HEK293 (cell line): Measurements from ENCODE around the gene NEK8.

Experiments used
- BCL11A ChIP-seq: fragments of 450-650 bp; formaldehyde crosslinking; IDR thresholded peaks from 2 replicates; pipeline ENCODE4 v1.5.1; 2016; ENCODE audit warnings: low read depth, missing biosample characterization, missing genetic modification characterization
- KLF1 ChIP-seq: fragments of 450-650 bp; formaldehyde crosslinking; IDR thresholded peaks from 2 replicates; pipeline ENCODE4 v1.5.1; 2016; ENCODE audit warnings: missing biosample characterization, missing genetic modification characterization
- PRDM4 ChIP-seq: fragments of 450-650 bp; formaldehyde crosslinking; IDR thresholded peaks from 2 replicates; pipeline ENCODE4 v1.5.1; 2017; ENCODE audit warnings: missing biosample characterization, missing genetic modification characterization
- ZBTB26 ChIP-seq: fragments of 450-650 bp; formaldehyde crosslinking; optimal IDR thresholded peaks from 2 replicates; pipeline ENCODE3; 2016; ENCODE audit warnings: missing biosample characterization, mild to moderate bottlenecking, missing genetic modification characterization
- ZBTB44 ChIP-seq: fragments of 450-650 bp; IDR thresholded peaks from 2 replicates; pipeline ENCODE4 v1.5.1; 2018; ENCODE audit warnings: missing biosample characterization, mild to moderate bottlenecking, missing genetic modification characterization
- ZBTB48 ChIP-seq: fragments of 450-650 bp; formaldehyde crosslinking; IDR thresholded peaks from 2 replicates; pipeline ENCODE4 v1.5.1; 2016; ENCODE audit warnings: missing biosample characterization, missing genetic modification characterization
- ZBTB8A ChIP-seq: fragments of 450-650 bp; formaldehyde crosslinking; IDR thresholded peaks from 2 replicates; pipeline ENCODE4 v1.5.1; 2016; ENCODE audit warnings: missing biosample characterization, missing genetic modification characterization
- ZNF10 ChIP-seq: fragments of 450-650 bp; formaldehyde crosslinking; IDR thresholded peaks from 2 replicates; pipeline ENCODE4 v1.5.1; 2017; ENCODE audit warnings: missing biosample characterization, missing genetic modification characterization
- ZNF391 ChIP-seq: fragments of 450-650 bp; formaldehyde crosslinking; IDR thresholded peaks from 2 replicates; pipeline ENCODE4 v1.5.1; 2016; ENCODE audit warnings: low read depth, missing biosample characterization, missing genetic modification characterization, borderline replicate concordance
- ZNF621 ChIP-seq: fragments of 450-650 bp; formaldehyde crosslinking; IDR thresholded peaks from 2 replicates; pipeline ENCODE4 v1.5.1; 2017; ENCODE audit warnings: missing biosample characterization, missing genetic modification characterization
- ZNF791 ChIP-seq: fragments of 450-650 bp; formaldehyde crosslinking; IDR thresholded peaks from 2 replicates; pipeline ENCODE4 v1.5.1; 2016; ENCODE audit warnings: missing biosample characterization, missing genetic modification characterization
- ZSCAN4 ChIP-seq: fragments of 450-650 bp; formaldehyde crosslinking; IDR thresholded peaks from 2 replicates; pipeline ENCODE4 v1.5.1; 2017; ENCODE audit warnings: missing biosample characterization, missing genetic modification characterization
- TF ChIP-seq, protein P1 (sequence below): fragments of 450-650 bp; formaldehyde crosslinking; IDR thresholded peaks from 2 replicates; pipeline ENCODE4 v1.5.1; 2016; ENCODE audit warnings: missing biosample characterization, missing genetic modification characterization
- TF ChIP-seq, protein P2 (sequence below): fragments of 450-650 bp; formaldehyde crosslinking; IDR thresholded peaks from 2 replicates; pipeline ENCODE4 v1.5.1; 2016; ENCODE audit warnings: missing biosample characterization, missing genetic modification characterization
- TF ChIP-seq, protein P3 (sequence below): fragments of 450-650 bp; formaldehyde crosslinking; IDR thresholded peaks from 2 replicates; pipeline ENCODE4 v1.5.1; 2017; ENCODE audit warnings: missing biosample characterization, mild to moderate bottlenecking, missing genetic modification characterization, moderate library complexity
- TF ChIP-seq, protein P4 (sequence below): fragments of 450-650 bp; formaldehyde crosslinking; IDR thresholded peaks from 2 replicates; pipeline ENCODE4 v1.5.1; 2016; ENCODE audit warnings: missing biosample characterization, missing genetic modification characterization
- TF ChIP-seq, protein P5 (sequence below): fragments of 450-650 bp; formaldehyde crosslinking; IDR thresholded peaks from 2 replicates; pipeline ENCODE4 v1.5.1; 2016; ENCODE audit warnings: missing biosample characterization, missing genetic modification characterization

Gene NEK8

DNA sequence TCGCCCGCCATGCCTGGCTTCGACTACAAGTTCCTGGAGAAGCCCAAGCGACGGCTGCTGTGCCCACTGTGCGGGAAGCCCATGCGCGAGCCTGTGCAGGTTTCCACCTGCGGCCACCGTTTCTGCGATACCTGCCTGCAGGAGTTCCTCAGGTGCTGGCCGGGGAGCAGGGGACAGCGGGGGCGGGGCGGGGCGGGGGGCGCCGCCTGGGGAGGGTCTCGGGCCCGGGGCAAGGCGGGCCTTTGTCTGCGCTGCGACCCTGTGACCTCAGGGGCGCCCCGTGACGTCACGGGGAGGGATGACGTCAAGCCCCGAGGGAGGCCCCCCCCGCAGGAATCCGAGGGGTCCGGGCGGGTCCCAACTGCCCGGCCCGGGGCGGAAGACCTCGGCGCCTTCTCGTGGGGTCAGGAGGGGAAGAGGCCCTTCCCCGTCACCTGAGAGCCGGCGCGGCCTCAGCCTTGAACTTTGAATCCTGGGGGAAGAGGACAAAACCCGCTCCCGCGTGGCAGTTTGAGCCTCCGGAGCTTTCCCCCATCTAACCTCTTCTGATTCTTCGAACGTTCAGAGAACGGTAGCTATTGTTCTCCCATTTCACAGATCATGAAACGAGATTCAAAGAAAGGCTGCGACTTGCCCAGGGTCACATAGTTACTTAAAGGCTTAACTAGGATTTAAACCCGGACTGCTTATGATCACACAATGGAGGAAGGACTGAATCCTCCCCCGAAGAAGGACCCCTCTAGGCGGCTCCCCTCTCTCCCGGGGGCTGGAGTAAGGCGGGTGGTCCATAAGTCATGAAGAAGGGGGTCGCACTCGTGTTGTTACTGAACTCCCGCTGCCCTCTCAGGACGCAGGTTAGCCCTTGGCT is 15.8 kb downstream of the NEK8 start (continued):
- TF ChIP-seq, protein P1, sequence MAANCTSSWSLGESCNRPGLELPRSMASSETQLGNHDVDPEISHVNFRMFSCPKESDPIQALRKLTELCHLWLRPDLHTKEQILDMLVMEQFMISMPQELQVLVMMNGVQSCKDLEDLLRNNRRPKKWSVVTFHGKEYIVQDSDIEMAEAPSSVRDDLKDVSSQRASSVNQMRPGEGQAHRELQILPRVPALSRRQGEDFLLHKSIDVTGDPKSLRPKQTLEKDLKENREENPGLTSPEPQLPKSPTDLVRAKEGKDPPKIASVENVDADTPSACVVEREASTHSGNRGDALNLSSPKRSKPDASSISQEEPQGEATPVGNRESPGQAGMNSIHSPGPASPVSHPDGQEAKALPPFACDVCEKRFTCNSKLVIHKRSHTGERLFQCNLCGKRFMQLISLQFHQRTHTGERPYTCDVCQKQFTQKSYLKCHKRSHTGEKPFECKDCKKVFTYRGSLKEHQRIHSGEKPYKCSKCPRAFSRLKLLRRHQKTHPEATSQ: 0 out of 2 replicates have a peak, but pooled peaks have one; percentile 10
- TF ChIP-seq ZNF10 (tag by site-specific recombination): 0 out of 2 replicates have a peak, but pooled peaks have one; percentile 20
- TF ChIP-seq ZNF391: 0 out of 2 replicates have a peak, but pooled peaks have one; percentile 56
- TF ChIP-seq ZBTB44 (tag by site-specific recombination): 0 out of 2 replicates have a peak, but pooled peaks have one; percentile 5
- peak; percentile 41; the same call in 1 of the 2 replicates for TF ChIP-seq PRDM4 (tag by site-specific recombination)
- no peak for TF ChIP-seq ZNF791 (tag by site-specific recombination)
- TF ChIP-seq, protein P2, sequence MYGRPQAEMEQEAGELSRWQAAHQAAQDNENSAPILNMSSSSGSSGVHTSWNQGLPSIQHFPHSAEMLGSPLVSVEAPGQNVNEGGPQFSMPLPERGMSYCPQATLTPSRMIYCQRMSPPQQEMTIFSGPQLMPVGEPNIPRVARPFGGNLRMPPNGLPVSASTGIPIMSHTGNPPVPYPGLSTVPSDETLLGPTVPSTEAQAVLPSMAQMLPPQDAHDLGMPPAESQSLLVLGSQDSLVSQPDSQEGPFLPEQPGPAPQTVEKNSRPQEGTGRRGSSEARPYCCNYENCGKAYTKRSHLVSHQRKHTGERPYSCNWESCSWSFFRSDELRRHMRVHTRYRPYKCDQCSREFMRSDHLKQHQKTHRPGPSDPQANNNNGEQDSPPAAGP (tag by site-specific recombination): peak; percentile 82
- no peak for TF ChIP-seq ZBTB48
- peak; percentile 21; the same call in 1 of the 2 replicates for TF ChIP-seq ZBTB8A
- TF ChIP-seq ZNF621 (tag by site-specific recombination): no peak
- TF ChIP-seq KLF1 (tag by site-specific recombination): peak; percentile 46
- TF ChIP-seq, protein P3, sequence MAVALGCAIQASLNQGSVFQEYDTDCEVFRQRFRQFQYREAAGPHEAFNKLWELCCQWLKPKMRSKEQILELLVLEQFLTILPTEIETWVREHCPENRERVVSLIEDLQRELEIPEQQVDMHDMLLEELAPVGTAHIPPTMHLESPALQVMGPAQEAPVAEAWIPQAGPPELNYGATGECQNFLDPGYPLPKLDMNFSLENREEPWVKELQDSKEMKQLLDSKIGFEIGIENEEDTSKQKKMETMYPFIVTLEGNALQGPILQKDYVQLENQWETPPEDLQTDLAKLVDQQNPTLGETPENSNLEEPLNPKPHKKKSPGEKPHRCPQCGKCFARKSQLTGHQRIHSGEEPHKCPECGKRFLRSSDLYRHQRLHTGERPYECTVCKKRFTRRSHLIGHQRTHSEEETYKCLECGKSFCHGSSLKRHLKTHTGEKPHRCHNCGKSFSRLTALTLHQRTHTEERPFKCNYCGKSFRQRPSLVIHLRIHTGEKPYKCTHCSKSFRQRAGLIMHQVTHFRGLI (tag by site-specific recombination): peak; percentile 79
- TF ChIP-seq, protein P4, sequence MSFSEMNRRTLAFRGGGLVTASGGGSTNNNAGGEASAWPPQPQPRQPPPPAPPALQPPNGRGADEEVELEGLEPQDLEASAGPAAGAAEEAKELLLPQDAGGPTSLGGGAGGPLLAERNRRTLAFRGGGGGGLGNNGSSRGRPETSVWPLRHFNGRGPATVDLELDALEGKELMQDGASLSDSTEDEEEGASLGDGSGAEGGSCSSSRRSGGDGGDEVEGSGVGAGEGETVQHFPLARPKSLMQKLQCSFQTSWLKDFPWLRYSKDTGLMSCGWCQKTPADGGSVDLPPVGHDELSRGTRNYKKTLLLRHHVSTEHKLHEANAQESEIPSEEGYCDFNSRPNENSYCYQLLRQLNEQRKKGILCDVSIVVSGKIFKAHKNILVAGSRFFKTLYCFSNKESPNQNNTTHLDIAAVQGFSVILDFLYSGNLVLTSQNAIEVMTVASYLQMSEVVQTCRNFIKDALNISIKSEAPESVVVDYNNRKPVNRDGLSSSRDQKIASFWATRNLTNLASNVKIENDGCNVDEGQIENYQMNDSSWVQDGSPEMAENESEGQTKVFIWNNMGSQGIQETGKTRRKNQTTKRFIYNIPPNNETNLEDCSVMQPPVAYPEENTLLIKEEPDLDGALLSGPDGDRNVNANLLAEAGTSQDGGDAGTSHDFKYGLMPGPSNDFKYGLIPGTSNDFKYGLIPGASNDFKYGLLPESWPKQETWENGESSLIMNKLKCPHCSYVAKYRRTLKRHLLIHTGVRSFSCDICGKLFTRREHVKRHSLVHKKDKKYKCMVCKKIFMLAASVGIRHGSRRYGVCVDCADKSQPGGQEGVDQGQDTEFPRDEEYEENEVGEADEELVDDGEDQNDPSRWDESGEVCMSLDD: peak; percentile 79
- TF ChIP-seq ZSCAN4: no peak
- TF ChIP-seq, protein P5, sequence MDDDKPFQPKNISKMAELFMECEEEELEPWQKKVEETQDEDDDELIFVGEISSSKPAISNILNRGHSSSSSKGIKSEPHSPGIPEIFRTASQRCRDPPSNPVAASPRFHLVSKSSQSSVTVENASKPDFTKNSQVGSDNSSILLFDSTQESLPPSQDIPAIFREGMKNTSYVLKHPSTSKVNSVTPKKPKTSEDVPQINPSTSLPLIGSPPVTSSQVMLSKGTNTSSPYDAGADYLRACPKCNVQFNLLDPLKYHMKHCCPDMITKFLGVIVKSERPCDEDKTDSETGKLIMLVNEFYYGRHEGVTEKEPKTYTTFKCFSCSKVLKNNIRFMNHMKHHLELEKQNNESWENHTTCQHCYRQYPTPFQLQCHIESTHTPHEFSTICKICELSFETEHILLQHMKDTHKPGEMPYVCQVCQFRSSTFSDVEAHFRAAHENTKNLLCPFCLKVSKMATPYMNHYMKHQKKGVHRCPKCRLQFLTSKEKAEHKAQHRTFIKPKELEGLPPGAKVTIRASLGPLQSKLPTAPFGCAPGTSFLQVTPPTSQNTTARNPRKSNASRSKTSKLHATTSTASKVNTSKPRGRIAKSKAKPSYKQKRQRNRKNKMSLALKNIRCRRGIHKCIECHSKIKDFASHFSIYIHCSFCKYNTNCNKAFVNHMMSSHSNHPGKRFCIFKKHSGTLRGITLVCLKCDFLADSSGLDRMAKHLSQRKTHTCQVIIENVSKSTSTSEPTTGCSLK (tag by site-specific recombination): no peak
- TF ChIP-seq ZBTB26: peak; percentile 24
- peak; percentile 58; the same call in 1 of the 2 replicates for TF ChIP-seq BCL11A (tag by site-specific recombination)
